OCI-LY1 (cell line): ENCODE results near the gene ZRSR2.
A peak's percentile ranks its signal among the peaks of the same experiment; 100 is the strongest.

Experiments used
- H2AFZ ChIP-seq: fragments of 200-600 bp; sonication (generic), shearing (Covaris generic); 2 replicates; pipeline ENCODE4 v1.6.0; 2014; ENCODE audit warnings: antibody characterized with exemption, mild to moderate bottlenecking, low read length
- H3F3A ChIP-seq: fragments of 200-600 bp; sonication (generic), shearing (Covaris generic); 2 replicates; pipeline ENCODE4 v1.6.0; 2014; ENCODE audit warnings: mild to moderate bottlenecking, antibody characterized with exemption, low read length, moderate library complexity; ENCODE audit not compliant: insufficient read depth
- H3K27ac ChIP-seq: fragments of 200-600 bp; sonication (generic); 2 replicates; pipeline ENCODE4 v1.5.1; 2014; ENCODE audit warnings: low read length, mixed run types, mild to moderate bottlenecking, low read depth; ENCODE audit not compliant: poor library complexity, severe bottlenecking
- H3K27me3 ChIP-seq: fragments of 200-600 bp; sonication (generic); 2 replicates; pipeline ENCODE4 v1.6.0; 2014; ENCODE audit warnings: antibody characterized with exemption, mild to moderate bottlenecking, low read length, moderate library complexity; ENCODE audit not compliant: insufficient read depth
- H3K36me3 ChIP-seq: fragments of 200-600 bp; sonication (generic); 2 replicates; pipeline ENCODE4 v1.6.1; 2014; ENCODE audit warnings: mild to moderate bottlenecking, antibody characterized with exemption, low read length, moderate library complexity, mixed read lengths; ENCODE audit not compliant: insufficient read depth
- H3K4me1 ChIP-seq: fragments of 200-600 bp; sonication (generic); 2 replicates; pipeline ENCODE4 v1.5.1; 2014; ENCODE audit warnings: mild to moderate bottlenecking, low read length, moderate library complexity; ENCODE audit not compliant: insufficient read depth, severe bottlenecking
- H3K4me2 ChIP-seq: fragments of 200-600 bp; sonication (generic), shearing (Covaris generic); 2 replicates; pipeline ENCODE4 v1.6.1; 2014; ENCODE audit warnings: low read length
- H3K4me3 ChIP-seq: fragments of 200-600 bp; sonication (generic); 2 replicates; pipeline ENCODE4 v1.5.1; 2014; ENCODE audit warnings: low read length, low read depth, mild to moderate bottlenecking, mixed read lengths; ENCODE audit not compliant: poor library complexity, severe bottlenecking
- H3K79me2 ChIP-seq: fragments of 200-600 bp; shearing (Covaris generic); 2 replicates; pipeline ENCODE4 v1.6.1; 2016; ENCODE audit warnings: mixed run types, low read length, mixed read lengths; ENCODE audit not compliant: insufficient read depth
- H3K9ac ChIP-seq: fragments of 200-600 bp; sonication (generic), shearing (Covaris generic); 2 replicates; pipeline ENCODE4 v1.6.1; 2014; ENCODE audit warnings: mild to moderate bottlenecking, low read length, mixed read lengths
- H3K9me2 ChIP-seq: fragments of 200-600 bp; sonication (generic), shearing (Covaris generic); 2 replicates; pipeline ENCODE4 v1.6.1; 2014; ENCODE audit warnings: low read depth, mild to moderate bottlenecking, low read length, mixed read lengths
- H3K9me3 ChIP-seq: fragments of 200-600 bp; shearing (Covaris generic); 2 replicates; pipeline ENCODE4 v1.6.1; 2014; ENCODE audit warnings: low read length, mixed read lengths
- H4K20me1 ChIP-seq: fragments of 200-600 bp; sonication (generic), shearing (Covaris generic); 2 replicates; pipeline ENCODE4 v1.6.0; 2016; ENCODE audit warnings: mild to moderate bottlenecking, low read length; ENCODE audit not compliant: insufficient read depth
- CTCF ChIP-seq: fragments of 200-600 bp; sonication (generic), shearing (Covaris generic); IDR thresholded peaks from 2 replicates; pipeline ENCODE4 v1.5.1; 2017; ENCODE audit warnings: mild to moderate bottlenecking, antibody characterized with exemption, low read length, moderate library complexity, mixed read lengths
- EZH2 ChIP-seq: fragments of 200-600 bp; sonication (generic), shearing (Covaris generic); IDR thresholded peaks from 2 replicates; pipeline ENCODE4 v1.8.0; 2017; ENCODE audit warnings: borderline replicate concordance, mixed run types, mild to moderate bottlenecking, antibody characterized with exemption, low read length, moderate library complexity, mixed read lengths

ZRSR2 gene

GRCh38 chrX:15747626-15748173 lies 42.6 kb upstream of the ZRSR2 start:
- no peak overlapping the region for H3K9ac ChIP-seq
- H3F3A ChIP-seq, result no peaks in the 10 kb centered on the region
- H4K20me1 ChIP-seq, result no peaks in the 10 kb centered on the region
- H3K9me3 ChIP-seq, result no peaks in the 10 kb centered on the region
- H3K4me2 ChIP-seq, result no peak overlapping the region
- H3K79me2 ChIP-seq, result no peaks in the 10 kb centered on the region
- H3K4me3 ChIP-seq, result no peak overlapping the region
- H2AFZ ChIP-seq, result no peak overlapping the region
- H3K36me3 ChIP-seq, result no peaks in the 10 kb centered on the region
- H3K27ac ChIP-seq, result no peak overlapping the region
- no peaks in the 10 kb centered on the region for H3K27me3 ChIP-seq
- no peak for TF ChIP-seq EZH2
- no peak for TF ChIP-seq CTCF
- no peaks in the 10 kb centered on the region for H3K9me2 ChIP-seq
- H3K4me1 ChIP-seq, result peaks cover 19% of the 10 kb centered on the region

GRCh38 chrX:15748841-15749240 lies 41.4 kb upstream of the ZRSR2 start:
- no peak overlapping the region for H3K4me2 ChIP-seq
- H3K27ac ChIP-seq, result no peak overlapping the region
- TF ChIP-seq CTCF, result no peak
- TF ChIP-seq EZH2, result no peak
- H3K9ac ChIP-seq, result no peak overlapping the region
- no peaks in the 10 kb centered on the region for H3F3A ChIP-seq
- no peaks in the 10 kb centered on the region for H3K79me2 ChIP-seq
- no peaks in the 10 kb centered on the region for H3K9me2 ChIP-seq
- H3K4me3 ChIP-seq, result no peak overlapping the region
- H2AFZ ChIP-seq, result no peak overlapping the region
- H3K27me3 ChIP-seq, result no peaks in the 10 kb centered on the region
- no peaks in the 10 kb centered on the region for H3K36me3 ChIP-seq
- H4K20me1 ChIP-seq, result no peaks in the 10 kb centered on the region
- H3K9me3 ChIP-seq, result no peaks in the 10 kb centered on the region
- peaks cover 19% of the 10 kb centered on the region for H3K4me1 ChIP-seq

- no peaks in the 10 kb centered on the region for H3K9me2 ChIP-seq
- H3F3A ChIP-seq, result no peaks in the 10 kb centered on the region
- H3K79me2 ChIP-seq, result no peaks in the 10 kb centered on the region
- no peaks in the 10 kb centered on the region for H3K27me3 ChIP-seq
- H3K9me3 ChIP-seq, result no peaks in the 10 kb centered on the region
- H3K27ac ChIP-seq, result peak overlapping the region; percentile 59
- H3K4me1 ChIP-seq, result peaks cover 19% of the 10 kb centered on the region
- TF ChIP-seq EZH2 (no peak), CTCF (no peak)
- H3K4me3 ChIP-seq, result no peak overlapping the region
- no peaks in the 10 kb centered on the region for H4K20me1 ChIP-seq
- H3K9ac ChIP-seq, result no peak overlapping the region; the same call in none of the 2 replicates
- H2AFZ ChIP-seq, result 0 out of 2 replicates have a peak overlapping the region, but pooled peaks have one; percentile 87
- no peaks in the 10 kb centered on the region for H3K36me3 ChIP-seq
- peak overlapping the region; percentile 6; the same call in 1 of the 2 replicates for H3K4me2 ChIP-seq
Measured at GRCh38 chrX:15749642-15750610, 40.4 kb upstream of the ZRSR2 start.
